Mucosa of rectum (tissue), 2 donors: ENCODE results near the gene HMX1.

Experiments
- H3K27ac ChIP-seq, 2 donors: one replicate each; pipeline ENCODE4 v1.7.0; 2013; ENCODE audit warnings: inconsistent platforms in 2 of 2, low read depth in 2 of 2, low read length in 2 of 2
- H3K27me3 ChIP-seq, 2 donors: one replicate each; pipeline ENCODE4 v1.7.0; 2013; ENCODE audit warnings: low read length in 2 of 2; ENCODE audit not compliant: control insufficient read depth in 2 of 2, insufficient read depth in 2 of 2
- H3K36me3 ChIP-seq, 2 donors: one replicate each; pipeline ENCODE4 v1.7.0; 2013; ENCODE audit warnings: low read length in 2 of 2; ENCODE audit not compliant: control insufficient read depth in 2 of 2, insufficient read depth in 2 of 2
- H3K4me1 ChIP-seq, 2 donors: one replicate each; pipeline ENCODE4 v1.7.0; 2013; ENCODE audit warnings: low read length in 2 of 2, mild to moderate bottlenecking in 1 of 2; ENCODE audit not compliant: control insufficient read depth in 2 of 2, insufficient read depth in 2 of 2
- H3K4me3 ChIP-seq, 2 donors: one replicate each; pipeline ENCODE4 v1.7.0; 2013; ENCODE audit warnings: low read length in 2 of 2
- H3K9ac ChIP-seq, 2 donors: one replicate each; pipeline ENCODE4 v1.7.0; 2013; ENCODE audit warnings: low read length in 2 of 2, low read depth in 1 of 2, mild to moderate bottlenecking in 1 of 2
- H3K9me3 ChIP-seq, 2 donors: one replicate each; pipeline ENCODE4 v1.7.0; 2013; ENCODE audit warnings: low read length in 2 of 2; ENCODE audit not compliant: control insufficient read depth in 2 of 2
- donor health status: healthy.
- donor health status: Normal muscosa, but diverticular disease.

HMX1 gene

DNA sequence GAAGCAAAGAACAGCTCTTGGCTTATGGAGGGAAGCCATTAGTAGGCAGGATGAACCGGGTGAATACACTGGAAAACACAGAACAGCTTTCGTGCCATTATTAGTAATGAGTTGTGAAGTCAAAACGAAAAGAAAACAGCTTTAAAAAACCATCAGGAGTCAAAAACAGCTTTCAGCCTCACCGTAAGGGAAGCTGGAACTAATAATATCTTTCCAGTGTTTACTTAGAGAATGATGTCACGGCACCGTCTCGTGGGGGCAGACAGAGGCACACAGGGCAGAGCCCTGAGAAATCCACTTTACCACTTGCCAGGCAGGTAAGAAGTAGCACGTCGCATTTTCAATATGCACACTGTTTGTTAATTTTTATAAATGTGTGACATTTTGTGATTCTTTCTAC lies 37.9 kb upstream of the HMX1 start:
- H3K27me3 ChIP-seq, result no peaks in the 10 kb centered on the region
- no peak overlapping the region for H3K4me3 ChIP-seq
- H3K36me3 ChIP-seq, result no peaks in the 10 kb centered on the region
- no peaks in the 10 kb centered on the region for H3K9me3 ChIP-seq
- H3K27ac ChIP-seq, result no peak overlapping the region
- H3K9ac ChIP-seq, result no peak overlapping the region
- H3K4me1 ChIP-seq, result no peaks in the 10 kb centered on the region

GRCh38 chr4:8908206-8908893 lies 36.7 kb upstream of the HMX1 start:
- Histone ChIP-seq H3K9me3 (no peaks in the 10 kb centered on the region), H3K4me1 (no peaks in the 10 kb centered on the region), H3K36me3 (no peaks in the 10 kb centered on the region), H3K27ac (no peak overlapping the region), H3K27me3 (no peaks in the 10 kb centered on the region), H3K4me3 (no peak overlapping the region), H3K9ac (no peak overlapping the region)

DNA sequence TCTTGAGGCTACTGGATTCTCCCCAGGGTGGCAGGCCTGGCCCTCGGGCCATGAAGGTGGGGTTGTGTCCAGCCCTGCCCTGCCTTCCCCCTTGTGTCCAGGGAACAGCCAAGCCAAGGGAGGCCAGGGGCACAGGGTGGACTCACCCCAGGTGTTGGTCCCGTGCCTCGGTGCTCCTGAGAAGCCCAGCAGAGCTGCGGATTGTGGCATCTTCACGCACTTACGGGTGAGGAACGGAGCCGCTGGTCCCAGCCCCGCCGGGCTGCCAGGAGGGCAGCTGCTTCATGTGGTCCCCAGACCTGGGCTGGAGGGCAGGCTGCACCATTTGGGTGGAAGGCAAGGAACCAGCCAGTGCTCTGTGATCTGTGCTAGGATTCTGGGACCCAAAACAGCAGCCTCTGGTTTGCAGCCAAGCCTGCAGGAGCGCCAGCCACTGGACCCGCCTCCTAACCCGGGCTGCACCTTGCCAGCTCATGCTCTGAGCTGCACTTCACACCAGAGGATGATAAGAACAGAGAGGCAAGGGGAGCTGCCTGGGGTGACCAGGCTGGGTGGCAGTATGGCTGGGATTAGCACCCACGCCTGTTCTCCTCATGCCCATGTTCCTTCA lies 36.1 kb upstream of the HMX1 start:
- no peaks in the 10 kb centered on the region for H3K4me1 ChIP-seq
- H3K9ac ChIP-seq, result no peak overlapping the region
- H3K36me3 ChIP-seq, result no peaks in the 10 kb centered on the region
- no peaks in the 10 kb centered on the region for H3K27me3 ChIP-seq
- H3K27ac ChIP-seq, result no peak overlapping the region
- H3K9me3 ChIP-seq, result no peaks in the 10 kb centered on the region
- H3K4me3 ChIP-seq, result no peak overlapping the region

DNA sequence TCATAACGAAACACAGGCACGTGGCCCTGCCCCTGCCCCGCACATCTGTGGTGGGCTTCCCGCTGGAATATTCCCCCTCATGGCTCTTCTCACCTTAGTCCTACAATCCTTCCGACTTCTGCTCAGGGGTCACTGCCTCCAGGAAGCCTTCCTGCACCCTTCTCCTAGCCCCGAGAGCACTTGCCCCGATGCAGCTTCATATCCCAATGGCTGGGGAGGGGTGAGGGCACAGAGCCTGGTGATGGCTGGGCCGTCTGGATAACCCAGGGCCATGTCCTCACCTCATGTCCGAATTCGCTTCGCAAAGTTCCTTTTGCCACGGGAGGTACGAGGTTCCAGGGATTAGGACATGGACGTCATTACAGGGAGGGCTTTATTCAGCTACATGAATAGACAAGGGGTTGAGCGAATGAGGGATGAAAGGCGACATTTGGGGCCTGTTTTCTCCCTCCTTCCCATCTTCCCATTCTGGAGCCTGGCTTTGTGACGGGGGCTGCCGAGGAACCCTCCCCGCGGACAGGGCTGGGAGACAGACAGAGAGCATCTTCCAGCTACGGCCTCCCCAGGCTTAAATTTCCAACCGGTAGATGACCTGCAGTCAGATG lies 35.5 kb upstream of the HMX1 start:
- H3K27me3 ChIP-seq, result no peaks in the 10 kb centered on the region
- H3K36me3 ChIP-seq, result no peaks in the 10 kb centered on the region
- no peak overlapping the region for H3K9ac ChIP-seq
- no peaks in the 10 kb centered on the region for H3K9me3 ChIP-seq
- no peaks in the 10 kb centered on the region for H3K4me1 ChIP-seq
- no peak overlapping the region for H3K4me3 ChIP-seq
- no peak overlapping the region for H3K27ac ChIP-seq

DNA sequence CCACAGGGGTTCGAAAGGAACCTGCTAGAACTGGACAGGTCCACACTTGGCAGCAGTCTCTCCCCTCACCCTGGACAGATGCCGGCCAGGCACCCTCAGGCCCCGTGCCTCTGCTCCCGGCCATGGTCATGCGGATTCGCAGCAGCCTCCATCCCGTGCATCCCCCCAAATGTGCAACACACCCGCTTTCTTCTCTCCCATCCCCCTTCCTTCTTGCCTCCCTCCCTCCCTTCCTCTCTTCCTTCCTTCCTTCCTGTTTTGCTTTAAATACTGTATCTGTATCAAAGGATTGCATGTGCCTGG lies 35.0 kb upstream of the HMX1 start:
- H3K27me3 ChIP-seq, result no peaks in the 10 kb centered on the region

GRCh38 chr4:8905773-8906667 lies 34.4 kb upstream of the HMX1 start:
- Histone ChIP-seq H3K9me3 (no peaks in the 10 kb centered on the region), H3K9ac (no peak overlapping the region), H3K4me3 (no peak overlapping the region), H3K27me3 (no peaks in the 10 kb centered on the region), H3K27ac (no peak overlapping the region), H3K36me3 (no peaks in the 10 kb centered on the region), H3K4me1 (no peaks in the 10 kb centered on the region)

More for the DNA sequence above, 35.0 kb upstream of the HMX1 start:
- Histone ChIP-seq H3K9ac (no peak overlapping the region), H3K27ac (no peak overlapping the region), H3K36me3 (no peaks in the 10 kb centered on the region), H3K4me3 (no peak overlapping the region), H3K4me1 (no peaks in the 10 kb centered on the region), H3K9me3 (no peaks in the 10 kb centered on the region)

GRCh38 chr4:8905226-8905772 lies 33.7 kb upstream of the HMX1 start:
- Histone ChIP-seq H3K36me3 (no peaks in the 10 kb centered on the region), H3K9me3 (peaks cover 0 to 3% of the 10 kb centered on the region in 2 donors), H3K4me3 (no peak overlapping the region), H3K27ac (no peak overlapping the region), H3K9ac (no peak overlapping the region), H3K27me3 (no peaks in the 10 kb centered on the region), H3K4me1 (no peaks in the 10 kb centered on the region)

DNA sequence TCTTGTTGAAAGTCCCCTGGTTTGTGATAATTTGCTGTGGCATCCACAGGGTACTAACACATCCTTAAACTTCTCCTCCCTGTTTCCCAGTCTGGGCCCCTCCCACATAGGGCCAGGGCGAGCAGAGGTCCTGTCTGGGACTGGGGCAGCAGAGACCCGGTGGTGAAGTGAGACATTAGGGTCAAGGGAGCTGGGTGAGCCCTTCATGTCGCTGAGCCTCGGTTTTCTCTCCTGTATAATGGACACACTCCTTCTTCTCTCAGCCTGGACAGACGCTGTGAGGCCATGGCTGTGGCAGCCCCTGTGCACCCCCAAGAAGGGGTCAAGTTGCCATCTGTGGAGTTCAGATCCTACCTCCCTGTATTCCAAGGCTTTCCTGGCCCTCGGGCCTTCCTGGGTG lies 33.0 kb upstream of the HMX1 start:
- Histone ChIP-seq H3K9ac (no peak overlapping the region), H3K27me3 (no peaks in the 10 kb centered on the region), H3K9me3 (peaks cover 0 to 3% of the 10 kb centered on the region in 2 donors)

DNA sequence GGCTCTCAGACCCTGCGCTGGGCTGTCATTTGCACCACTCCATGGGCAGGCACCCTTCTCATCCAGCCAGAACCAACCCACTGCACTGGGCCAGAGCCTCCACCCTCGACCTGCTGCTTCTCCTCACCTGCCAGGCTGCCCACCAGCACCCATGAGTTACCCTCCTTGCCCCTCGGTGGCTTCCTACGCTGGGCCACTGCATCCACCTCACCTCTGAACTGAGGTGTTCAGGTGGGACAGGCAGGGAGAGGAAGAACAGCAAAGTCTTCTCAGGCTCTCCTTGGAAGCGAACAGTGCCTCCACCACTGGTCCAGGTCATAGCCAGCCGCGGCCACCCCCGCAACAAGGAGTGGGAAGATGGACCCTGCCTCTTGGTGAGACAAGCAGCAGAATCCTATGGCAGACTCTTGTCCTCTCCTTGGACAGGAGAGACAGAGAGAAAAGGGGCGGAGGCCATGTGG lies 32.4 kb upstream of the HMX1 start:
- Histone ChIP-seq H3K27me3 (no peaks in the 10 kb centered on the region), H3K9me3 (peaks cover 0 to 3% of the 10 kb centered on the region in 2 donors), H3K4me1 (no peaks in the 10 kb centered on the region), H3K4me3 (no peak overlapping the region), H3K36me3 (no peaks in the 10 kb centered on the region), H3K9ac (no peak overlapping the region), H3K27ac (no peak overlapping the region)

More for the DNA sequence above, 33.0 kb upstream of the HMX1 start:
- H3K4me3 ChIP-seq, result no peak overlapping the region
- H3K36me3 ChIP-seq, result no peaks in the 10 kb centered on the region
- H3K4me1 ChIP-seq, result no peaks in the 10 kb centered on the region
- no peak overlapping the region for H3K27ac ChIP-seq
